Endodermal cell (in vitro differentiated cells): Measurements from ENCODE around the gene KCNJ10. TPM values are rescaled to one million over a fixed set of nuclear protein-coding genes. Genes with fewer than 3 reads are reported as not detected.

Source experiments
- DNase-seq: peaks from one replicate; pipeline ENCODE4 v3.0.0-alpha.2; 2017
- H3K27ac ChIP-seq: 2 replicates; pipeline ENCODE4 v1.5.1; 2013; ENCODE audit warnings: mild to moderate bottlenecking, low read depth, low read length, moderate library complexity
- H3K27me3 ChIP-seq: 2 replicates; pipeline ENCODE4 v1.6.1; 2013; ENCODE audit warnings: mild to moderate bottlenecking, low read length, moderate library complexity; ENCODE audit not compliant: insufficient read depth, control insufficient read depth, poor library complexity, severe bottlenecking
- H3K36me3 ChIP-seq: 2 replicates; pipeline ENCODE4 v1.7.0; 2013; ENCODE audit warnings: mild to moderate bottlenecking, low read length, moderate library complexity; ENCODE audit not compliant: control insufficient read depth, insufficient read depth
- H3K4me1 ChIP-seq: one replicate; pipeline ENCODE4 v1.7.0; 2013; ENCODE audit warnings: low read length; ENCODE audit not compliant: control insufficient read depth, insufficient read depth
- H3K4me3 ChIP-seq: 2 replicates; pipeline ENCODE4 v1.5.1; 2013; ENCODE audit warnings: mild to moderate bottlenecking, low read length, moderate library complexity
- H3K9ac ChIP-seq: 2 replicates; pipeline ENCODE4 v1.6.1; 2013; ENCODE audit warnings: mild to moderate bottlenecking, low read length, moderate library complexity; ENCODE audit not compliant: poor library complexity, severe bottlenecking; ENCODE audit errors: extremely low read depth
- H3K9me3 ChIP-seq: 2 replicates; pipeline ENCODE4 v1.6.1; 2013; ENCODE audit warnings: mild to moderate bottlenecking, low read length, moderate library complexity; ENCODE audit not compliant: control insufficient read depth
- H3K27ac Mint-ChIP-seq: 2 replicates; pipeline ENCODE4 v1.8.0; 2020; ENCODE audit warnings: mixed read lengths
- H3K27me3 Mint-ChIP-seq: 2 replicates; pipeline ENCODE4 v1.8.0; 2021; ENCODE audit warnings: mild to moderate bottlenecking, mixed read lengths; ENCODE audit not compliant: insufficient read depth
- H3K36me3 Mint-ChIP-seq: 2 replicates; pipeline ENCODE4 v1.8.0; 2020; ENCODE audit warnings: low read depth, mixed read lengths
- H3K4me1 Mint-ChIP-seq: 2 replicates; pipeline ENCODE4 v1.8.0; 2020; ENCODE audit warnings: mixed read lengths
- H3K4me3 Mint-ChIP-seq: 2 replicates; pipeline ENCODE4 v1.8.0; 2020; ENCODE audit warnings: mild to moderate bottlenecking, moderate library complexity, mixed read lengths
- H3K9me3 Mint-ChIP-seq: 2 replicates; pipeline ENCODE4 v1.8.0; 2020; ENCODE audit warnings: mild to moderate bottlenecking, mixed read lengths
- WGBS, 2 experiments: methylation state at CpG; one replicate each; pipeline versions ENCODE4 v1.1.5 to v1.1.7; 2013; ENCODE audit warnings: missing lambda C conversion rate in 2 of 2, mixed read lengths in 1 of 2; ENCODE audit not compliant: insufficient coverage in 1 of 2, insufficient read length in 1 of 2; 5-methylcytosine and 5-hydroxymethylcytosine counted together
- total RNA-seq, 2 donors: library from RNA; stranded (reverse); fragmentation: NEBNext Ultra II Directional in 1 of 2; extraction: Animal tissue kit (Norgen Biotek cat#: 25700) in 1 of 2; gene quantifications; 2 replicates in 1 of 2; 3 replicates in 1 of 2; pipeline ENCODE4 v1.2.1, GENCODE V29; 2021
- TF ChIP-seq, protein P1 (sequence below): fragments of 200-600 bp; sonication (generic); conservative IDR thresholded peaks from 2 replicates; pipeline ENCODE4 v1.5.0; 2021; ENCODE audit warnings: antibody characterized with exemption, mild to moderate bottlenecking

KCNJ10 gene
- total RNA-seq, 2 donors from 2014 or later, result 0.26 TPM; not detected in 1

DNA sequence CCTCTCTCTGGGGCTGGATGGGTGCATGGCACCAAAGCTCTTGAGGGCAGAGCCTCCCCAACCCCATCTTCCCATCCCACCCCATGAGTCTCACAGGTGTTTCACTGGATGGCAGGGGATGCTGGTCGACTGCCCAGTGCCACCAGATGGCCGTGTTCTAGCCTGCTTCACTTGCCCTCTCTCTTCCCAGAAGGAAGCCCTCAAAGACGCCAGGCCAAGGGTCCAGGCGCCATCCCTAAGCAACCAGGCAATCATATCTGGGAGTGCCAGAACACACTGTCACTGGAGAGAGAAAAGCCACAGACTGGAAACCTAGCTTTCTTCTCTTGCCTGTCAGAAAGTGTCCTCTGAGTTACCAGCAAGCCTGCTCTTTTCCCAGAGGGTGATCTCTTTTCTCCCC is 64.9 kb downstream of the KCNJ10 start:
- Histone ChIP-seq H3K27me3 (peaks cover 31% of the 10 kb centered on the region), H3K9ac (no peak overlapping the region), H3K27ac (no peak overlapping the region), H3K36me3 (no peaks in the 10 kb centered on the region), H3K4me3 (no peak overlapping the region), H3K4me1 (no peaks in the 10 kb centered on the region), H3K9me3 (no peaks in the 10 kb centered on the region)
- Mint-ChIP-seq H3K36me3 (no peaks in the 10 kb centered on the region), H3K4me1 (no peaks in the 10 kb centered on the region), H3K4me3 (no peak overlapping the region), H3K27ac (no peak overlapping the region), H3K9me3 (no peaks in the 10 kb centered on the region), H3K27me3 (peaks cover 27% of the 10 kb centered on the region)
- no peak for DNase-seq
- TF ChIP-seq, protein P1, sequence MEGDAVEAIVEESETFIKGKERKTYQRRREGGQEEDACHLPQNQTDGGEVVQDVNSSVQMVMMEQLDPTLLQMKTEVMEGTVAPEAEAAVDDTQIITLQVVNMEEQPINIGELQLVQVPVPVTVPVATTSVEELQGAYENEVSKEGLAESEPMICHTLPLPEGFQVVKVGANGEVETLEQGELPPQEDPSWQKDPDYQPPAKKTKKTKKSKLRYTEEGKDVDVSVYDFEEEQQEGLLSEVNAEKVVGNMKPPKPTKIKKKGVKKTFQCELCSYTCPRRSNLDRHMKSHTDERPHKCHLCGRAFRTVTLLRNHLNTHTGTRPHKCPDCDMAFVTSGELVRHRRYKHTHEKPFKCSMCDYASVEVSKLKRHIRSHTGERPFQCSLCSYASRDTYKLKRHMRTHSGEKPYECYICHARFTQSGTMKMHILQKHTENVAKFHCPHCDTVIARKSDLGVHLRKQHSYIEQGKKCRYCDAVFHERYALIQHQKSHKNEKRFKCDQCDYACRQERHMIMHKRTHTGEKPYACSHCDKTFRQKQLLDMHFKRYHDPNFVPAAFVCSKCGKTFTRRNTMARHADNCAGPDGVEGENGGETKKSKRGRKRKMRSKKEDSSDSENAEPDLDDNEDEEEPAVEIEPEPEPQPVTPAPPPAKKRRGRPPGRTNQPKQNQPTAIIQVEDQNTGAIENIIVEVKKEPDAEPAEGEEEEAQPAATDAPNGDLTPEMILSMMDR, result no peak
- WGBS, 2 experiments, result 88 to 95% methylated on average over 4 of the region's 4 CpGs

DNA sequence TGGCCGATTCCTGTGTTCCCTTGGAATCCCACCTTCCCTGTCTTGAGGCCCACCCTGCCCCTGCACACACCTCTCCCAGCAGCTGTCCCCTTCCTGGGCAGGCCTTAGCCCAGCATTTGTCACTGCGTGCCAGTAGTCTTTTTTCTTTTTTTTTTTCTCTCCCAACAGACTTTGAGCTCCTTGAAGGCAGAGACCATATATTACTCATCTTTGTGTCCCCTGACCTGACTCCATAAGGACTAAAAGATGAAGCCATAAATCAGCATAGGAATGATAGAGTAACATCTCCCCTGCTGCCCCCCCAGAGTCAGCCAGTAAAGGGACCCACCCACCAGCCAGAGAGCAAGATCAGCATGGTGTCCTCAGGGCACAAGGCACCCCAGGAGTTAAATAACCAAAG is 65.5 kb downstream of the KCNJ10 start:
- 93 to 100% methylated on average over 1 to 2 of the region's 2 CpGs for WGBS, 2 experiments

DNA sequence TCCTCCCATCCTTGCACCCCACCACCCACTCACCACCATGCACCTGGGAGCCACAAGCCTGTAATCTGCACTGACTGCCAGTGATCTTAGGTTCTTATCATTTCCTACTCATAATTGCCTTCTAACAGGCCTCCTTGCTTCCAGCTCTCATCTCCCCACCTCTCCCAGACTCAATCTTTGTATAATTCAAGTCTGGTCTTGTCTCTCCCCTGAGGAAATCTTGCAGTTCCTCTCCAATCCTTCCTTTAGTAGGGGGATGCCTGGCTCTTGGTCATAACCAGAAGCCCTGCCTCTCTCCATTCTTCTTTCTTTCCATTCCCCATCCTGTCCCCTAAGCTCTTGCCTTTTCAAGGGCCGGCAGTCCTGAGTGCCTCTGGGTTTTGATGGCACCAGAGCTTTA is 66.0 kb downstream of the KCNJ10 start:
- no peak for DNase-seq
- H3K4me3 ChIP-seq, result no peak overlapping the region
- no peaks in the 10 kb centered on the region for H3K4me1 Mint-ChIP-seq
- no peaks in the 10 kb centered on the region for H3K36me3 Mint-ChIP-seq
- H3K9ac ChIP-seq, result no peak overlapping the region
- no peaks in the 10 kb centered on the region for H3K4me1 ChIP-seq
- no peaks in the 10 kb centered on the region for H3K9me3 ChIP-seq
- H3K27me3 ChIP-seq, result peaks cover 21% of the 10 kb centered on the region
- H3K4me3 Mint-ChIP-seq, result no peak overlapping the region
- H3K27ac ChIP-seq, result no peak overlapping the region
- H3K27me3 Mint-ChIP-seq, result peaks cover 19% of the 10 kb centered on the region
- H3K36me3 ChIP-seq, result no peaks in the 10 kb centered on the region
- no peaks in the 10 kb centered on the region for H3K9me3 Mint-ChIP-seq
- TF ChIP-seq, protein P1, result no peak
- H3K27ac Mint-ChIP-seq, result no peak overlapping the region
- 88% methylated on average over 1 of the region's 1 CpG; no CpG with 5 or more reads in 1 of the 2 experiments for WGBS, 2 experiments

More for the DNA sequence above, 65.5 kb downstream of the KCNJ10 start:
- H3K9ac ChIP-seq, result no peak overlapping the region
- H3K4me1 ChIP-seq, result no peaks in the 10 kb centered on the region
- no peaks in the 10 kb centered on the region for H3K9me3 Mint-ChIP-seq
- H3K9me3 ChIP-seq, result no peaks in the 10 kb centered on the region
- no peaks in the 10 kb centered on the region for H3K4me1 Mint-ChIP-seq
- TF ChIP-seq, protein P1, result no peak
- peaks cover 20% of the 10 kb centered on the region for H3K27me3 Mint-ChIP-seq
- DNase-seq, result no peak
- H3K27ac Mint-ChIP-seq, result no peak overlapping the region
- H3K4me3 Mint-ChIP-seq, result no peak overlapping the region
- H3K36me3 Mint-ChIP-seq, result no peaks in the 10 kb centered on the region
- H3K27ac ChIP-seq, result no peak overlapping the region
- H3K4me3 ChIP-seq, result no peak overlapping the region
- no peaks in the 10 kb centered on the region for H3K36me3 ChIP-seq
- peaks cover 25% of the 10 kb centered on the region for H3K27me3 ChIP-seq
